Immature natural killer cell (primary cell): ENCODE measurements around the gene SLA2. TPM values are rescaled to one million over a fixed set of nuclear protein-coding genes. Genes with fewer than 3 reads are reported as not detected.
"Not testable (repeated sequence)": the region's sequence is repeated elsewhere in the genome, so short reads cannot be mapped to it uniquely, and the experiment has no call there.

Experiments used
- DNase-seq, 3 donors: peaks; one replicate each; pipeline ENCODE4 v3.0.0; 2022; ENCODE audit warnings: mixed read lengths in 1 of 3
- H3K27ac Mint-ChIP-seq, 6 donors: one replicate each; pipeline ENCODE4 v1.8.0; 2020; ENCODE audit warnings: mixed read lengths in 6 of 6, mild to moderate bottlenecking in 5 of 6, inconsistent platforms in 4 of 6, moderate library complexity in 3 of 6
- H3K27me3 Mint-ChIP-seq, 3 donors: one replicate each; pipeline ENCODE4 v1.8.0; 2020 to 2021; ENCODE audit warnings: low read depth in 3 of 3, mild to moderate bottlenecking in 3 of 3, mixed read lengths in 3 of 3, moderate library complexity in 3 of 3, inconsistent platforms in 1 of 3
- H3K36me3 Mint-ChIP-seq, 3 donors: one replicate each; pipeline ENCODE4 v1.8.0; 2020; ENCODE audit warnings: mixed read lengths in 3 of 3, inconsistent platforms in 2 of 3, mild to moderate bottlenecking in 2 of 3
- H3K4me1 Mint-ChIP-seq, 2 donors: one replicate each; pipeline ENCODE4 v1.8.0; 2020; ENCODE audit warnings: inconsistent platforms in 2 of 2, mild to moderate bottlenecking in 2 of 2, mixed read lengths in 2 of 2, moderate library complexity in 1 of 2
- H3K4me3 Mint-ChIP-seq, 5 donors: one replicate each; pipeline ENCODE4 v1.8.0; 2020; ENCODE audit warnings: mild to moderate bottlenecking in 5 of 5, mixed read lengths in 5 of 5, inconsistent platforms in 3 of 5, moderate library complexity in 3 of 5
- H3K9me3 Mint-ChIP-seq, 6 donors: one replicate each; pipeline ENCODE4 v1.8.0; 2020; ENCODE audit warnings: mild to moderate bottlenecking in 6 of 6, mixed read lengths in 6 of 6, inconsistent platforms in 4 of 6, moderate library complexity in 3 of 6
- polyA plus RNA-seq, 3 donors: library from polyadenylated mRNA; unstranded; fragments of 300-500 nt; fragmentation: Illumina TruSeq; gene quantifications; one replicate each; pipeline ENCODE4 v1.2.3, GENCODE V29; 2021

The SLA2 gene
- polyA plus RNA-seq, 3 donors from 2014 or later, result 21.0 to 24.1 (median 24.1) TPM

GRCh38 chr20:36620917-36621316, 25.1 kb downstream of the SLA2 start:
- no peak for DNase-seq
- H3K27ac Mint-ChIP-seq, result peak overlapping the region; percentile 25 to 85 (median 75)
- peaks cover 32 to 38% of the 10 kb centered on the region in 2 donors for H3K4me1 Mint-ChIP-seq
- H3K9me3 Mint-ChIP-seq, result no peaks in the 10 kb centered on the region
- peaks cover 5 to 9% (median 8%) of the 10 kb centered on the region in 3 donors for H3K27me3 Mint-ChIP-seq
- H3K36me3 Mint-ChIP-seq, result peaks cover 13 to 18% (median 17%) of the 10 kb centered on the region in 3 donors
- no peak overlapping the region for H3K4me3 Mint-ChIP-seq

- Mint-ChIP-seq H3K4me1 (peaks cover 15 to 24% of the 10 kb centered on the region in 2 donors), H3K9me3 (no peaks in the 10 kb centered on the region), H3K27me3 (peaks cover 9 to 25% (median 19%) of the 10 kb centered on the region in 3 donors), H3K27ac (peak overlapping the region; percentile 30 to 83 (median 58)), H3K36me3 (peaks cover 6 to 35% (median 32%) of the 10 kb centered on the region in 3 donors), H3K4me3 (no peak overlapping the region)
- DNase-seq, result no peak
Observed at GRCh38 chr20:36614781-36615557, 31.0 kb downstream of the SLA2 start.

DNA sequence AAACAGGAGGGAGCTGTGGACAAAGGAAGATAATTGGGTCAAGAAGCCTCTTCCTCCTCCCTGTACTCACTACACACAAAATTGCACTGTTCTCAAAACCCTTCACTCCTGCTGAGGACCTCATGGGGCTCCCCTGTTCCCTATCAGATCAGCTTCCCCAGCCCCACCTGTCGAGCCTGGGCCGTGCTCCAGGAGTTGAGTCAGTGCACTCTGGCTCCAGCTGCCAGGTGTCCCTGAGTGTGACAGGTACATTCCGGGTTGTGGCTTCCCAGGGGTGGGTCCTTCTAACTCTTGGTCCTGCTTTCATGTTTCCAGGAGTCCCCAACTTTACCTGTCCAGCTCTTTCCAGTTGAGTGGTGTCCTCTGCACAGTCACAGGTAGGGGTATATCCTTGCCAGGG, 32.0 kb downstream of the SLA2 start:
- Mint-ChIP-seq H3K27me3 (peaks cover 10 to 33% (median 19%) of the 10 kb centered on the region in 3 donors), H3K36me3 (peaks cover 6 to 43% (median 32%) of the 10 kb centered on the region in 3 donors), H3K4me1 (peaks cover 15 to 24% of the 10 kb centered on the region in 2 donors), H3K27ac (peak overlapping the region; percentile 30 to 83 (median 78)), H3K9me3 (no peaks in the 10 kb centered on the region), H3K4me3 (no peak overlapping the region)
- DNase-seq, result no peak

- Mint-ChIP-seq H3K36me3 (peaks cover 6 to 45% (median 32%) of the 10 kb centered on the region in 3 donors), H3K4me1 (peaks cover 32 to 38% of the 10 kb centered on the region in 2 donors), H3K27me3 (peaks cover 15 to 37% (median 17%) of the 10 kb centered on the region in 3 donors), H3K4me3 (no peak overlapping the region), H3K9me3 (no peaks in the 10 kb centered on the region), H3K27ac (peak overlapping the region; percentile 40 to 87 (median 64))
- no peak for DNase-seq
Observed at GRCh38 chr20:36611625-36612024, 34.4 kb downstream of the SLA2 start.

DNA sequence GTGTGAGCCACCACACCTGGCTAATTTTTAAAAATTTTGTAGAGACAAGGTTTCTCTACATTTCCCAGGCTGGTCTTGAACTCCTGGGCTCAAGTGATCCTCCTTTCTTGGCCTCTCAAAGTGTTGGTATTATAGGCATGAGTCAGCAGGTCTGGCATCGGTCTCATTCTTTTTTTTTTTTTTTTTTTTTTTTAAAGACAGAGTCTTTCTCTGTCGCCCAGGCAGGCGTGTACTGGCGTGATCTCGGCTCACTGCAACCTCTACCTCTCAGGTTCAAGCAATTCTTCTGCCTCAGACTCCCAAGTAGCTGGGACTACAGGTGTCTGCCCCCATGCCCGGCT, 37.6 kb downstream of the SLA2 start:
- not testable (repeated sequence) for H3K9me3 Mint-ChIP-seq, DNase-seq
- H3K4me1 Mint-ChIP-seq, result peaks cover 40 to 42% of the 10 kb centered on the region in 2 donors
- peak overlapping the region in 2 of 5 donors; percentile 97 to 98 for H3K4me3 Mint-ChIP-seq
- peaks cover 21 to 41% (median 27%) of the 10 kb centered on the region in 3 donors for H3K27me3 Mint-ChIP-seq
- H3K27ac Mint-ChIP-seq, result peak overlapping the region in 2 of 6 donors; percentile 94 to 96
- peaks cover 6 to 33% (median 15%) of the 10 kb centered on the region in 3 donors for H3K36me3 Mint-ChIP-seq

- Mint-ChIP-seq H3K9me3 (no peaks in the 10 kb centered on the region), H3K36me3 (peaks cover 4 to 29% (median 14%) of the 10 kb centered on the region in 3 donors), H3K4me3 (peak overlapping the region; percentile 64 to 98 (median 97)), H3K27ac (peak overlapping the region; percentile 66 to 99 (median 95)), H3K27me3 (peaks cover 21 to 36% (median 27%) of the 10 kb centered on the region in 3 donors), H3K4me1 (peaks cover 34 to 37% of the 10 kb centered on the region in 2 donors)
- no peak for DNase-seq
Observed at GRCh38 chr20:36607586-36608387, 38.2 kb downstream of the SLA2 start.

DNA sequence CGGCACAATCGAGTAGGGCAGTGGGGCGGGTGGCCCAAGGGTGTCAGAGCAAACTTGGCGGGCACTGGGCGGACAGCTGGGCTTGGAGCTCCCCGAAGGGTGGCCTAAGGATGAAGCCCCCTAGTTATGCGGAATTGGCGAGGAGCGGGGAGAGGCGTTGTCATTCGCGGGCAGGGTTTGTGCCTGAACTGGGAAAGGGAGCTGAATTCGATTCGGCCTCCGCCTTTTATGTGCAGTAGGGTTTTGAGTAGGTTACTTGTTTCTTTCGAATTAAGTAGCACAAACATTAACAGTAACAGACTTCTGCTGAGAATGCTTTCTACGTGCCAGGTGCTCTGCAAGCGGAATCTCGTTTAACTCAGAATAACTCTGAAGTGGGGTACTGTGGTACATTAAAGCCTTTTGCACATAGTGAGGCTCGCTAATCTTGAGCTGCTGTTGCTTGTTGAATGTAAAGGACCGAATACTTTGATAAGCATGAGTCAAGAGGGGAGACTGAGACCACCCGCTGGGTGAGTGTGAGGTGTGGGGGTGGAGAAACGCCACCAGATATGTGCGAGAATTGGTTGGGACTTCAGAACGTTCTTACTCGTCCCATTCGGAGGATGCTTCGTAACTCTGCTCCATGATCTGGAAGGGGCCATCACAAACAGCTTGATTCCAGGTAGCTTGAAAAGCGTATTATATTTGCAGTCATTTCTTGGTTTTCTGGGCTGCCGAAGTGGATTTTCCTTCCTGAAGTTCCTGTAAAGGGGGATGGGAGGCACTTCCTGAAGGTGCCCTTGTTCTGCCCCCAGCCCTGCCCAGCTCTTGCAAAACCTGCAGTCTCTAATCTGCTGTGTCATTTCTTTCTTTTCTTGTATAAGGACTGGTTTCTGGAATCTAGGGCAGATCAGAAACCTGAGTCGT, 39.6 kb downstream of the SLA2 start:
- Mint-ChIP-seq H3K27ac (peak overlapping the region; percentile 94 to 99 (median 98)), H3K4me1 (peaks cover 29 to 34% of the 10 kb centered on the region in 2 donors), H3K4me3 (peak overlapping the region; percentile 97 to 99 (median 98)), H3K27me3 (peaks cover 15 to 30% (median 24%) of the 10 kb centered on the region in 3 donors), H3K9me3 (no peaks in the 10 kb centered on the region), H3K36me3 (peaks cover 0 to 21% (median 4%) of the 10 kb centered on the region in 3 donors)
- DNase-seq, result no peak

DNA sequence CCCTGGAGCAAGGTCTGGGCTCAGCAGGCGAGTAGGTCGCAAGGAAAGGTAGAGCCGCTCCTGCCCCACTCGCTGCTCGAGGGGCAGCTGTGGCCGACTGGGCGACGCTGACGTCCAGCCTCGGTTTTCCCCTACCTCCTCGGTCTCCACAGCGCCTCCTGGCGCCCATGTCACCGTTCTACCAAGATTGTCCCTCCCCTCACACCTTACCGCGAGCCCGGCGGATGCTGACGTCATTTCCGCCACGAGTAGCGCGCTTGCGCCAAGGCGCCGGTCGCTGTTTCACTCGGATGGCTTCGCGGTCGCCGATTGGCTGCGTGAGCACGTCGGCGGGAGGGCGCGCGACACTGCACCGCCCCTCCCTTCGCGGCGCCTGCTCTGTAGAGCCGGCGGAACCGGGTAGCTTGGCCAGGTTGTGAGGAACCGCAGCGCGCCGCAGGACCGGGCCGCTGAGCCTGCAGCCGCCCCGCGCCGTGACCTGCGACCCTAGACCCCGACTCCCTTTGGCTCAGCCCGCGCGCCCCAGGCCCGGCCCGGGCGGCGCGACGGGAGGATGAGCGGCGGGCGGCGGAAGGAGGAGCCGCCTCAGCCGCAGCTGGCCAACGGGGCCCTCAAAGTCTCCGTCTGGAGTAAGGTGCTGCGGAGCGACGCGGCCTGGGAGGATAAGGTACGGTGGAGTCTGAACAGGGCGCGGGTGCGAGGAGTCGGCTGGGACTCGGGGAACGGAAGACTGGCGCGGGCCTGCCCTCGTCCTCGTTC, 40.4 kb downstream of the SLA2 start, which contains the start of gene RAB5IF:
TSS of gene RAB5IF (plus strand) at position 381 of the 759 bp plus-strand sequence. CDS start at position 554, 173 bp downstream.
- Mint-ChIP-seq H3K4me1 (peaks cover 29 to 35% of the 10 kb centered on the region in 2 donors), H3K27me3 (peaks cover 15 to 27% (median 24%) of the 10 kb centered on the region in 3 donors), H3K36me3 (peaks cover 0 to 14% (median under 1%) of the 10 kb centered on the region in 3 donors), H3K9me3 (no peaks in the 10 kb centered on the region), H3K4me3 (peak within 1 kb of the TSS; percentile 97 to 99 (median 98)), H3K27ac (peak within 1 kb of the TSS; percentile 96 to 99 (median 98))
- peak; percentile 99 for DNase-seq

GRCh38 chr20:36604952-36605398, 41.0 kb downstream of the SLA2 start:
- no peak for DNase-seq
- Mint-ChIP-seq H3K4me1 (peaks cover 32 to 38% of the 10 kb centered on the region in 2 donors), H3K36me3 (peaks cover 0 to 11% (median 0%) of the 10 kb centered on the region in 3 donors), H3K27me3 (peaks cover 13 to 25% (median 23%) of the 10 kb centered on the region in 3 donors), H3K4me3 (peak overlapping the region; percentile 97 to 99 (median 98)), H3K27ac (peak overlapping the region; percentile 96 to 99 (median 98)), H3K9me3 (no peaks in the 10 kb centered on the region)

GRCh38 chr20:36601540-36601939, 44.5 kb downstream of the SLA2 start:
- H3K4me1 Mint-ChIP-seq, result peaks cover 21 to 22% of the 10 kb centered on the region in 2 donors
- H3K9me3 Mint-ChIP-seq, result no peaks in the 10 kb centered on the region
- DNase-seq, result no peak
- H3K27ac Mint-ChIP-seq, result peak overlapping the region in 3 of 6 donors; percentile 6 to 57 (median 20)
- peaks cover 12 to 15% (median 15%) of the 10 kb centered on the region in 3 donors for H3K27me3 Mint-ChIP-seq
- no peaks in the 10 kb centered on the region for H3K36me3 Mint-ChIP-seq
- H3K4me3 Mint-ChIP-seq, result no peak overlapping the region

GRCh38 chr20:36599912-36600345, 46.1 kb downstream of the SLA2 start:
- H3K4me1 Mint-ChIP-seq, result peaks cover 20 to 22% of the 10 kb centered on the region in 2 donors
- H3K36me3 Mint-ChIP-seq, result no peaks in the 10 kb centered on the region
- H3K4me3 Mint-ChIP-seq, result peak overlapping the region in 2 of 5 donors; percentile 15 to 24
- DNase-seq, result no peak
- H3K27ac Mint-ChIP-seq, result peak overlapping the region in 4 of 6 donors; percentile 14 to 75 (median 54)
- H3K27me3 Mint-ChIP-seq, result peaks cover 1 to 6% (median 5%) of the 10 kb centered on the region in 3 donors
- no peaks in the 10 kb centered on the region for H3K9me3 Mint-ChIP-seq

GRCh38 chr20:36593347-36593929, 52.6 kb downstream of the SLA2 start:
- H3K9me3 Mint-ChIP-seq, result no peaks in the 10 kb centered on the region
- H3K4me1 Mint-ChIP-seq, result peaks cover 15 to 30% of the 10 kb centered on the region in 2 donors
- peak overlapping the region in 4 of 6 donors; percentile 37 to 74 (median 64) for H3K27ac Mint-ChIP-seq
- peaks cover 0 to 12% (median 0%) of the 10 kb centered on the region in 3 donors for H3K36me3 Mint-ChIP-seq
- peaks cover 0 to 5% (median 4%) of the 10 kb centered on the region in 3 donors for H3K27me3 Mint-ChIP-seq
- DNase-seq, result no peak
- no peak overlapping the region for H3K4me3 Mint-ChIP-seq
